IMR-90 (cell line): ENCODE measurements around the gene KRTAP5-1.
"Not testable (repeated sequence)": the region's sequence is repeated elsewhere in the genome, so short reads cannot be mapped to it uniquely, and the experiment has no call there.

Source experiments
- CEBPB ChIP-seq: IDR thresholded peaks from 2 replicates; pipeline ENCODE4 v1.6.1; 2012; ENCODE audit warnings: low read depth, low read length, improper control_type of control experiment
- CHD1 ChIP-seq: IDR thresholded peaks from 2 replicates; pipeline ENCODE4 v1.6.1; 2012; ENCODE audit warnings: low read depth, low read length, improper control_type of control experiment
- CTCF ChIP-seq: conservative IDR thresholded peaks from 2 replicates; pipeline ENCODE4 v1.5.1; 2012; ENCODE audit warnings: mild to moderate bottlenecking, low read depth, low read length, improper control_type of control experiment
- MAFK ChIP-seq: IDR thresholded peaks from 2 replicates; pipeline ENCODE4 v1.6.1; 2012; ENCODE audit warnings: low read depth, low read length, improper control_type of control experiment
- MAZ ChIP-seq: IDR thresholded peaks from 2 replicates; pipeline ENCODE4 v1.6.1; 2012; ENCODE audit warnings: low read depth, mild to moderate bottlenecking, low read length, improper control_type of control experiment, moderate library complexity, borderline replicate concordance
- MXI1 ChIP-seq: IDR thresholded peaks from 2 replicates; pipeline ENCODE4 v1.6.1; 2012; ENCODE audit warnings: low read depth, mild to moderate bottlenecking, low read length, moderate library complexity, borderline replicate concordance
- NFE2L2 ChIP-seq: fragments of 150-350 bp; IDR thresholded peaks from 2 replicates; pipeline ENCODE4 v1.6.1; 2016; ENCODE audit warnings: low read depth, mild to moderate bottlenecking, low read length
- POLR2A ChIP-seq: IDR thresholded peaks from 2 replicates; pipeline ENCODE4 v1.6.1; 2012; ENCODE audit warnings: mild to moderate bottlenecking, low read depth, low read length
- RAD21 ChIP-seq: IDR thresholded peaks from 2 replicates; pipeline ENCODE4 v1.6.1; 2012; ENCODE audit warnings: low read length, improper control_type of control experiment
- RFX5 ChIP-seq: IDR thresholded peaks from 2 replicates; pipeline ENCODE4 v1.8.0; 2012; ENCODE audit warnings: low read depth, mild to moderate bottlenecking, low read length, moderate library complexity
- SMC3 ChIP-seq: fragments of 150-350 bp; IDR thresholded peaks from 2 replicates; pipeline ENCODE4 v1.6.1; 2016; ENCODE audit warnings: low read depth, mild to moderate bottlenecking, antibody characterized with exemption, low read length, moderate library complexity
- USF2 ChIP-seq: fragments of 150-350 bp; IDR thresholded peaks from 2 replicates; pipeline ENCODE4 v1.6.1; 2017; ENCODE audit warnings: mild to moderate bottlenecking, antibody characterized with exemption, low read length, low read depth

GRCh38 chr11:1598406-1598805 is 13.3 kb upstream of the KRTAP5-1 start:
- not testable (repeated sequence) for TF ChIP-seq CTCF, NFE2L2, RAD21, POLR2A, RFX5, CEBPB, USF2, CHD1, MXI1, SMC3, MAZ, MAFK
